Renal cortex interstitium (tissue), 11 donors: ENCODE data around the gene ARHGEF4. TPM values are rescaled to one million over a fixed set of nuclear protein-coding genes. Genes with fewer than 3 reads are reported as not detected.

Experiments used
- DNase-seq, 11 donors: peaks; one replicate each; pipeline ENCODE4 v3.0.0-alpha.2; 2013; ENCODE audit warnings: low read depth in 9 of 11, low spot score in 4 of 11; ENCODE audit errors: extremely low read depth in 1 of 11
- polyA plus RNA-seq, 3 donors: library from polyadenylated mRNA; unstranded; fragments of 120-200 nt; gene quantifications; one replicate each; pipeline ENCODE4 v1.2.1, GENCODE V29; 2013; ENCODE audit not compliant: insufficient read length in 3 of 3

Gene ARHGEF4
- polyA plus RNA-seq, 3 donors: 5.3 to 8.4 (median 8.3) TPM

DNA sequence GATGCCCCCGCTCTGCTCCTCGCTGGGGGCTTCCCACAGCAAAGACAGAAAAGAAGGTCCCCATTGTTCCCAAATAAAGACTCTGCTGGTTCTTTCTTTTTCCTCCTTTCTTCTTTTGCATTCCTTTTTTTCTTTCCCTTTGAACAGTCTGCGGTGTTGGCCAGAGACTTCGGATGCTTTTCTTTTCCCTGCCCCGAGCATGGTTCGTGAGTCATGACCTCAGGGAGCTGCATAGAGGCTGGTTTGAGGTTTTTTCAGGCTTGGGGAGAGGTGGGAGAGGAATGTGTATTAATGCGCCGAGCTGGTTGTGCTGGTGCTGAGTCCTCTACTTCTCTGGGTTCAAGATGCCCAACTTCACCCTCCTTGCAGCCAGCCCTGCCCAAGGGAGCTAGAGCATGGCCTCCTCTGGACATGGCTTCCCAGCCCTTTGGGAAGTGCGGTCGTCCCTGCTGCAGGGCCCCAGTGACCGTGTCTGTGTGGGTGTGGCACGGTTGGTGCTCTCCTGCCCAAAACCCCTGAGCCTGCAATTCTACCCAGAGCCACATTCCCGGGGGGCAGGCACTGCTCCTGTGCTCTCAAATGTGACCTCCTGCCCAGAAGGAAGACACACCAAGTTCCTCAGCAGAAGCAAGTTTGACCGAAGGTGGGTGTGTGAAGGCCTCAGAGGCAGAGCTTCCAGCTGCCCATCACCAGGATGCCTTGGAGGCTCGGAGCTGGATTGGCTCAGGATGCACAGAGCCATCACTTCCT, 9.0 kb upstream of the ARHGEF4 start:
- no peak for DNase-seq

DNA sequence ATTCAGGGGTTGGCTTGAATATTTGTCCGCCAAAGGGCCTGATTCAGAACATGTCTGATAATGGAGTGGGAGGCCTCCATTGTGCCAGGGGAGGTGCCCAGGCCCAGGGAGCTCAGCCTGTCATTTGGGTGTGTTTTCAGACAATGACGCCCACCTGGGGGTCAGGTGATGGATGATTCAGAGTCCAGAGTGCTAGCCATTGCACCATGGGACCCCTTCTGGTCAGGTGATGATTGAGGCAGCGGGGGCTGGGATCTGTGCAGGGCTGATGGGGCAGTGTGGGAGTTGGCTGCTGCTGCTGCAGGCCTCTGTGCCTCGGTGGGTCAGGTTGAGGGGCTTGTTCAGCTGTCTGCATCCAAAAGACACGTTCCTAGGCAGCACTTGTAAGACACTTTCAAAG, 8.3 kb upstream of the ARHGEF4 start:
- DNase-seq: no peak

DNA sequence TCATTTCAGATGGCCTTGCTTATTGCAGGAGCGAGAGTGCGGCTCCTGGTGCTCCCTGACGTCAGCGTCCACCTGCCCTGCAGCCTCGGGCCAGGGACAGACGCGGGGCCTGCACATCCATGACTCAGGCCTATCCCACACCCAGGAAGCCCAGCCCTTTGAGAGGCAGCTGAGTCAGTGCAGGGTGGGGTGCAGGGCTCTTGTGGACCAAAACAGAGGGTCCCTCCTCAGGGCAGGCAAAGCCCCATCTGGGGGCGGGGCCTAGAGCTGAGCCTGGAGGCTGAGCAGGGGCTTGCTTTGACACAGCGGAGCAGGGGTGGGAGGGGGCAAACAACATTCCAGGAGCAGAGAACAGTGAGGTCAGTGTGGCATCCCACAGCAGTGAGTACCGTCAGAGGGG, 7.7 kb upstream of the ARHGEF4 start:
- no peak for DNase-seq

DNA sequence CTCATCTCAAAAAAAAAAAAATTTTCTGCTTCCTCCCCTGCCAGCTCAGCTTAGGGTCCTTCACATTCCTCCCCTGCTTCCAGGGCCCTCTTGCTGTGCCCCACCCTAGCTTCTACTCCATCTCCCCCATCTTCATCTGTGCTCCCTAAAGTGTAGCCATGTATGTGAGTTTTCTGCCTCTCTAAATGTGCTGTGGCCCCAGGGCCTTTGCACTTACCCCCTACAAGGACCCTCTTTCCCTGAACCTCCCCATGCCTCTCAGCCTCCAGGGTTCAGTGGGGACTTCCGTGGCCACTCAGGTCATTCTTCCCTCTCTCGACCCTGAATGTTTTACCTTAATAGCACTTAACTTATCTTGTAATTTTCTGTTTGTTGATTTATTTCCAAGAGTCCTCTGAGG, 6.2 kb upstream of the ARHGEF4 start:
- DNase-seq: no peak

DNA sequence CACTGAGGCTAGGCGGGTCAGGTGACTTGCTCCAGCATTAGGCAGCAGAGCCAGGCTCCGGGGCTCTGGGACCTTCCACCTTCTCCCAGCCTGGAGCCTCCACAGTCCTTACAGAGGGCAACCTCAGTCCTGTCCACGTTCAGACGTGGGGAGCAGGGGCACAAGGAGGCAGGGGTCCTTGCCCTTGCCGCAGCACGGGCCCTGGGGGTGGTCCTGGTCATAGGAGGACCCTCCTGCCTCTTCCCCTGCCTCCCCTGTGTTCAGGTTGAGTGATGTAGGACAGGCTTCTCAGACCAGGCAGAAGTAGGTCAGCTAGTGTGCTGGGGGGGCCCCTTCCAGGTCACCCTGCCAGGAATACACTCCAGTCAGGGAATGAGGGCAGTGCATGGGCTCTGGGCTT, 5.4 kb upstream of the ARHGEF4 start:
- no peak for DNase-seq

DNA sequence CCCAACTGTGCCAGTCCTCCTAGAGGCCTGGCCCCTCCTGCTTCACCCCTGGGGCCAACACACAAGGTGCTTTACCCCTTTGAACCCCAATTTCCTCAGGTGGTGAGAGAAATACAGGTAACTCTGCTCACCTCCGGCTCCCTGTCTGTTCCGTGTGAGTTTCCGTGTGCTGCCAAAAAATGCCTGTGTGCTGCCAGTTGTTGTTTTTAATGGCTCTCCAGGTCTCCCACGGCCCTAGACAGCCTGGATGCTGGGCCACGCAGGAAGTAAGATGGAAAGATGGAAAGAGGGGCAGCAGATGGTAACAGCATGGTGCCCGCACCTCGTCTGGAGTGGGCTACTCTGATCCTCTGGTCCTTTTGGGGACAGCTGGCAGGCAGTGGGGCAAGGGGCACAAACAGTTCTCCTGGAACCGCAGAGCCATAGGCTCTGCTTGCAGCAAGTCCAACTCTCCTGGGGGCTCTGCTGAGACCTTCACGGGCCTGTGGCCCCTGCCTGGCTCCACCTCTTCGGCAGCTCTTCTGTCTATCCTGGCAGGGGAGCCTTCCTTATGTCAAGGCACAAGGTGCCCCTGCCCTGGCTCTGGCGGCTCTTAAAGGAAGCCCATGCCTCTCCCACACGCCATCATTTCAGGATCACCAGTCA, 4.3 kb upstream of the ARHGEF4 start:
- no peak for DNase-seq

DNA sequence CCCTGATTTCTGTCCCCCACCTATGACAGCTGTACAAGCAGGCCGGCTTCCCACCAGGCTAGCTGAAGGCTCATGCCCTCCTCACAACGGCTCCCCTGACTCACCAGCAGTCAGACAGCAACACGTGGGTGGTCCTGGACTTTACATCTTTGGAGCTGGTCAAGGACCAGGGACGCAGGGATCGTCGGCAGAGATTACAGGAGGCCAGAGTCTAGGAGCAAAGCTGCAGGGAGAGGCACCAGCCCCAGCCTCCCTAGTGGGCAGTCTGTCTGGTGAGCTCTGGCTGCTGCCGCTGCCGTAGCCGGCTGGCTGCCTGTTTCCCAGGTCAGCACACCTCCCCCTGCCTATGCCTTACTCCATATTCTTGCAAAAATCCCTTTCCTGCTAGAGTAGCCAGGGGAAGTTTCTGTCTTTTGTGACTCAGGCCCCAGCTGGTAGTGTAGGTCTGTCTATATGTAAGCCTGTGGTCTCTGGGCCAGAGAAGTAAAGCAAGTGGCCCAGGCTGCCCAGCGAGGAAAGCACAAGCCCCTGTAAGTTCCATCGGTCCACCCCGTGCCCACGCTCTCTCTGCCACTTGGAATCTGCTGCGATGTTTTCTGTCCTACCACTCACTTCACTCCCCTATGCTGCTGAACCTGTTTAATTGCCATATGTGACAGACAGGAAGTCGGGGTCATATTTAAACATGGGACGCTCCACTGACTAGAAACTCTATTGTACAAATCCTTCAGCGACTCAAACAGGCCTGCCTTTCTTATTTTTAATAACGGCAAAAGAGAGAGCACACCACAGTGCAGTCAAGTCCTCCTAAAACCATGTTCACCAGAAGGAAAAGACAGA, 2.4 kb upstream of the ARHGEF4 start:
- no peak for DNase-seq

DNA sequence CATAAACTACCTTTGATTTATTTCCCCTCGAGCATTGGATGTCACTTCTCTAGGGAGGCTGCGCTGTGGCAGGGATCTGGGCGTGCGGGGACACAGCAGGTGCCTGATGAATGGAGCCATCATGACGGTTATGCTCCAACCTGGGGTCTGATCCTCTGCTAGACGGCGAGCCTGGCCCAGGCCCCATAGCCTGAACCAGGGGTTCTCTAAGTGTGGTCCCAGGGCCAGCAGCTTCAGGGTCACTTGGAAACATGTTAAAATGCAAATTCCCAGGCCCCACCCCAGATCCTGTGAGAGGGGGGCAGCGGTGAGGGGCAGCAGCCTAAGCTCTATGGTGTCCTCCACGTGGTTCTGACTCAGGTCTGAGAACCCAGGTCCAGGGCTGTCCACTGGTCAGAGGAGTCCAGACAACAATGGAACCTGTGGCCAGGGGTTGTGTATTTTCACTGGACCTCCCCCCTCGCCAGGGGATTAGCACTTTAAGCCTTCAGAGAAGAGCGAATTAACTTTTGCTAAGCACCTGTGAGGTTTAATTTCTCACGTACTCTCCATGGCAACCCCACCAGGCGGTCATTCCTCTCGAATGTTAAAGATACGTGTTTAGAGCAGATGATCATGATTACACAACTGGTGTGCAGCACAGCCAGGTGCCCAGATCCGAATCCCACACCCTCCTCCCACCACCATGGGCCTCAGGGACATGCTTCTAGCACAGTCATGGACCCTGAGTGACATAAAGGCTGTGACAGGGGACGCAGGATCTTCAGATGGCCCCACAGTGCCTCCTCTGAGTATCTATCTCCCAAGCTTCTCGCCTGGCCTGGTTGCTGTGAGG, 1.6 kb upstream of the ARHGEF4 start:
- no peak for DNase-seq

DNA sequence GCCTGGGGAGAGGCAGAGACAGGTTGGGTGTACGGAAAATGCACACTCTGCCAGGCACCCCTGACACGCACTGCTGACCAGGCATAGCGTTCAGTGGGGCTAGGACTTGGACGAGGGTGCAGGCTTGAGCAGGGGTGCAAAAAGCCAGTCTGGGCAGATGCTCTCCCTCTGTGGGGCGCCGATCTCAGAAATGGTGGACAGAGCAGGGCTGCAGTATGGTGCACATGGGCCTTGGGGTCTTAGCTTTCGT, 1.0 kb upstream of the ARHGEF4 start:
- DNase-seq: no peak

DNA sequence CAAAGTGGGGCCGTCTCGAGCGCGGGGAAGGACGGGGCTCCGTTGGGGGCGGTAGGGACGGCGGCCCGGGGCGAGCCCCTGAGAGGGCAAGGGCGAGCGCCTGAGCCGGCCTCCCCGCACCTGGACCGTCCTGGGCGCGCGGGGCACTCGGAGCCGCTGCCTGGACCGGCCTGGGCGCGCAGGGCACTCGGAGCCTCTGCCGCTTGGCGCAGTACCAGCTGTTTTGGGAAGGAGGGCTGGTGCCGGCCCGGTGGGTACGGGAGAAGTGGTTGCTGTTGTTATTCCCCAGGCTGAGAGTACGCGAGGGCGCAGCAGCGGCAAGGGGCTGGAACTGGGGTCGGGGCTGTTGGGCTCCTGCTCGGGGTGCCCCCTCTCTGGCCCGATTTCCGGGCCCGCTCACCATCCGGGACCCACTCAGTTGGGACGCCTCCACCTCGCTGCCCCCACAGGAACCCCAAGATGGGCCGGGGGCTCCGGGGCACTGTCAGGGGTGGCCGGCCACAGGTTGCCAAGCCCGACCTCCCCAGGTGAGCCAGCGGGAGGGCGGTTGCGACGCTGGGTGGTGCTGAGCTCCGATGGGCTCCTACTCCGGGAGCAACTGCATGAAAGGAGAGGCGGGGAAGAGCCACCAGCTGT, 579 bp downstream of the ARHGEF4 start:
- no peak for DNase-seq

DNA sequence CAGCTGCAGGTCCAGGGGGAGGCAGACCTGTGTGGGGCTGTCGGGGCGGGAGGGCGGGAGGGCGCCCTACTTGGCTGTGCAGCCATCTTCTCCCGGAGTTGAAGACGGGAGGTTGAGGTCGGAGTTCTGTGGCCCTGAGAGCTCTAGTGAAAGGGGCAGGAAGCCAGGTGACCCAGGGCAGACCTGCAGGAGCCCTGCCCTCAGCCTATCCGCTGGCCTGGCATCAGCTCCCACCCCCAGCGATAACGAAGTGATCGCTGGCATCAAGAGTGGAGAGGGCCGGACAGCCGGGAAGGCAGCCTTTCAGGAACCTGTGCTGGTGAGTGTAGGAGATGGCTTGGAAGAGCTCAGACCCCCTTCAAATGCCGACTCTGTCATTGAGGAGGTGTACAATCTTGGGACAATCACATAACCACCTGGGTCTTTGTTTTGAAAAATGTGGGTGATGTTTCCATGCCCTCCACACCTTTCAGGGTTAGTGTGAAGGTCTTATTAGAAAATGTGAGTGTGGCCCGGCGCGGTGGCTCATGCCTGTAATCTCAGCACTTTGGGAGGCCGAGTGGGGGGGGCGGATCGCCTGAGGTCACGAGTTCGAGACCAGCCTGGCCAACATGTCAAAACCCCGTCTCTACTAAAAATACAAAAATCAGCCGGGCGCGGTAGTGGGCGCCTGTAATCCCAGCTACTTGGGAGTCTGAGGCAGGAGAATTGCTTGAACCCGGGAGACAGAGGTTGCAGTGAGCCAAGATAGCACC, 1.3 kb downstream of the ARHGEF4 start:
- DNase-seq: no peak

DNA sequence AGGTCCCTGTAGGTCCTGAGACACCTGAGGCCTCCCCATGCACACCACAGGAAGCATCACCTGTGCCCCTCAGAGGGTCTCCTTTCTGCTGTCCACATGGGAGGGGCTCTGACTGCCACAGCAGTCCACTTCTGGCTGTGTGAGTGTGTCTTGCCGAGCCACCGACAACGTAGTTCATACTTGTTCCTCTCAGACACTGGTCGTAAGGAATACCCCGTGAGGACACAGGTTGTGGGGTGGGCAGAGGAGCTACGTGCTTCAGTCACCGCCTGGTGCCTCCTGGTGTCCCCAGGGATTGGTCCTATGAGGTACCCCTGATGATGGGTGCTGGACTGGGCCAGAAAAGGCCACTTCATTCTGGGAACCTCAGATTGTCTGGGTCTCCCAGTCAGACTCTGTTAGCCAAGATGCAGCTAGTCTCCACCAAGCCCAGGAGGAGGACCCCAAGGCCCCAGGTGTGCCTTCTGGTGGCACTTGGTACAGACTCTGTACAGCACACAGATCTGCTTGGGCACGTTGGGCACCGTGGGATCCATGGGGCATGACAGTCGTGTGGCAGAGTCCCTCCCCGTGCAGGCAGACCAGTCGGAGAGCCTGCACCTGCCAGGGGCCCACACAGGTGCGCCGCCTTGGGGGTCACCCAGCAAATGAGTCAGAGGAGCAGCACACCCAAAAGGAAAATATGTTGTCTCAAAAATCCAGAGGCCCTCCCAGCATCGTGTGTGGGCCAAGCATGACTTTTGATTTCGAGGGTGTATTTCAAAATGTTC, 2.5 kb downstream of the ARHGEF4 start:
- no peak for DNase-seq

DNA sequence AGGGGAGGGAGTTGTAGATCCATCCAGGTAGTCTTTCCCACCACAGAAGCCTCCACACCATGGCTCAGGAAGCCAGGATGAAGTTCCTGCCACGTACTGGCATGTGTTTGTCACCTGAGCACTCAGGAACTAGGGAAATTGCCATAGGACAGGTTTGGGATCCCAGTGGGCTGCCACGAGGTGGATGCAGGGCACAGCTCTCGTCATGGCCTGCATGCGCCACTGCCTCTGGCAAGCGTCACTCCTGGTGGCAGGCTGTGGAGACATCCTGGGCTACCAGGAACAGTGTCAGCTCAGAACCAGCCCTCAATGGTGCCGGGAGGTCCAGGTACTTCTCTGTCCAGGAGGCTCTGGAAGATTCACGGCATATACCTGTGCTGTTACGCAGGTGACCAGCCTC, 3.8 kb downstream of the ARHGEF4 start:
- DNase-seq: no peak

DNA sequence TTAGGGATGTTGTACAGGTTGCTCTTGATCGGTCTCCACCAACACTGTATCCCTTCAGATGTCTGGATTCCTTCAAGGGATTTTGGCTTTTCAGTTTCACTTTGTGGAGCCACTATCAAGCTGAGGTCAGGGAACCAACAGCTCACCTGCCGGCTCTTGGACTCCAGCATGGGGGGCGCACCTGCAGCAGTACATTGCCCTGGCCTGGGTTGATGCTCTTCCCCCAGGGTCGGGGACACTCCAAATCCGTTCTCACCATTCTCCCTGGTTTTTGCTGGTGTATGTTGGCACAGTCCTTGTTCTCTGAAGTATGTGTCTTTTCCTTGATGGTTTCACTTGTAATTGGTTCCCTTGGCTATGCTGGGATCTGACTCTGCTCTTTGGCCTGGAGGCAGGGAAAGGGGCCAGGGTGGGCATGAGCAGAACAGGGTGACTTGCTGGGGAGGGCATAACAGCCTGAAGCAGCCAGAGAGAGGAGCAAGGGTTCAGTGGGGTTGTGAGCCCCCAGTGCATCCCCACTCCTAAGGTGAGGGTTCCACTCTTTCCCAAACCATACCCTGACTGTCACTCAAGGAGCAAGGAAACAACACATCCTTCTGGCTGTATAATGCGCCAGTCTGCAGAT, 5.1 kb downstream of the ARHGEF4 start:
- no peak for DNase-seq

DNA sequence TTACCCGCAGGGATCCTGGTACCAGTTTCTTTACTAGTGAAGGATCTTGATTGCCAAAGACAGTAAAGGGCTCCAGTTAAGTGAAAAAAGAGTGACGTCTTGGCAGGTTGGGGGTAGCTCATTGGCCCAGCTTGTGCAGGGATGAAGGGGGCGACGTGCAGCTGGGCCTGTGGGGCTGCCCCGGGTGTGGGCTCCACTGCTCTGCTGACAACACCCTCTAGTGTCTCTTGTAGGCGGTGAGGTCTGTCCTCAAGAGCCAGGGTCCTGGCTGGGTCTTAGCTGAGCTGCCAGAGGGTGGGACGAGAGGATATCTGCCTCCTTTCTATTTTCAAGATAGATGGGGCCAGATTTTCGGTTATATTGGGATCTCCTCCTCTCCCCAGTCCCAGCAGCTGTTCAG, 6.1 kb downstream of the ARHGEF4 start:
- no peak for DNase-seq

DNA sequence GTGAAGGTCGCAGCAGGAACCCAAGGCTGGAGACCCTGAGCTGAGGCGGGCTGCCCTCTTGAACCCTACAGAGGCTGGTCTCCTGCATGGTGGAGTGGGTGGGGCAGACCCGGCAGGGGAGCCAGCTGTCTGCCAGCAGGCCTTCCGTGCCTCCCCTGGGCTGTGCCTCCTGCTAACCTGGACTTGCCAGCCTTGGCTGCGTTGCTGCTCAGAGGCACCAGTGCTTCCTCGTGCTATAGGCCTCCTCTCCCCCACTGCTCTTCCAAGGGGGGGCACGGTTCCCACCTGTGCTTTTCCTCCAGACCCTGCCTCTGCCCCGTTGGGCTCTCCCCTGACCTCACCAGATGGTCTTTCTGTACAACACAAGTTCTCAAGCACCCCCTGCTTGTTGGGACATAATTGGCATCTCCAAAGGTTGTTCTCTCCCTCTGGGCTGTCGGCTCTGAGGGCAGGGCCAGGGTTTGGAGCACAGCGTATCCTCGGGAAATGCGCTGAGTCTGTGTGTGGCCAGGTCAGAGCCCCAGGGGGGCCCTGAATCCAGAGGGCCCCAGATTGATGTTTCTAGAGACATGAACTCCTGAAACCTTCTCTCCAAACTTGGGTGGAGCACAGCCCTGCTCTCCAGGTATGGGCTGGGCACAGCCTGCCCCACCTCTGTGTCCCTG, 6.7 kb downstream of the ARHGEF4 start:
- no peak for DNase-seq

DNA sequence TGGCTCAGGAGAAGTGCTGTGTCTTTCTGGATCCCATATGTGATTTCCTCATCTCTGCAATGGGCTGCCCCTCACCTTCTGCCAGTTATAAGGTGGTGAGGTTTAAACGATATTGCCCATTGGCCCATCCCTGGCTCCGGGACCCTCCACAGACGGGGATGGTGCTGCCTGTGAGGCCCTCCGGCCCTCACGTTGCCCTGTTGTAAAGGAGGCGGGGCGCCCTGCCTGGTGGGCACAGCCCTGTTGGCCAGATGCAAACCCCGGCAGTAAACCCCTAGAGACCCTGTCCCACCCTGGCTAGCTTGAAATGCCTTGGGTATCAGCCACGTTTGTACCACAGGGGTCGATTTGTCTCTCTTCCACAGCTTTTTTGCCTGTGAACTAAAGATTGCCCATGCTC, 7.4 kb downstream of the ARHGEF4 start:
- DNase-seq: no peak
